HepG2 (cell line): Measurements from ENCODE around the gene OSBPL5.
"Not testable (repeated sequence)": the region's sequence is repeated elsewhere in the genome, so short reads cannot be mapped to it uniquely, and the experiment has no call there.

Source experiments
- FIP1L1 ChIP-seq: fragments of 200-400 bp; formaldehyde crosslinking; IDR thresholded peaks from 2 replicates; pipeline ENCODE4 v1.6.1; 2018; ENCODE audit warnings: low read depth, mild to moderate bottlenecking, low read length, moderate library complexity, borderline replicate concordance; ENCODE audit not compliant: insufficient read depth
- GTF2F1 ChIP-seq: fragments of 150-350 bp; IDR thresholded peaks from 2 replicates; pipeline ENCODE4 v1.6.1; 2014; ENCODE audit warnings: low read length
- NR2F1 ChIP-seq, 2 experiments: fragments of 450-650 bp in 1 of 2; formaldehyde crosslinking in 1 of 2; IDR thresholded peaks; 2 replicates each; pipeline versions ENCODE4 v1.5.0 to v1.6.1; 2016 to 2020; ENCODE audit warnings: mild to moderate bottlenecking in 1 of 2, missing compliant biosample characterization in 1 of 2, missing genetic modification reagents in 1 of 2, moderate library complexity in 1 of 2
- PHF8 ChIP-seq: sonication (generic); formaldehyde crosslinking; IDR thresholded peaks from 2 replicates; pipeline ENCODE4 v1.5.0; 2020; ENCODE audit warnings: missing genetic modification reagents
- TBP ChIP-seq: sonication (generic); formaldehyde crosslinking; IDR thresholded peaks from 2 replicates; pipeline ENCODE4 v1.5.0; 2020; ENCODE audit warnings: missing genetic modification reagents
- ZNF614 ChIP-seq: IDR thresholded peaks from 2 replicates; pipeline ENCODE4 v1.6.1; 2018; ENCODE audit warnings: missing biosample characterization, missing genetic modification reagents, inconsistent platforms, borderline replicate concordance
- TF ChIP-seq, protein P1 (sequence below): sonication (generic); formaldehyde crosslinking; IDR thresholded peaks from 2 replicates; pipeline ENCODE4 v1.8.1; 2023; ENCODE audit warnings: mild to moderate bottlenecking, inconsistent platforms, moderate library complexity, missing genetic modification reagents, borderline replicate concordance

DNA sequence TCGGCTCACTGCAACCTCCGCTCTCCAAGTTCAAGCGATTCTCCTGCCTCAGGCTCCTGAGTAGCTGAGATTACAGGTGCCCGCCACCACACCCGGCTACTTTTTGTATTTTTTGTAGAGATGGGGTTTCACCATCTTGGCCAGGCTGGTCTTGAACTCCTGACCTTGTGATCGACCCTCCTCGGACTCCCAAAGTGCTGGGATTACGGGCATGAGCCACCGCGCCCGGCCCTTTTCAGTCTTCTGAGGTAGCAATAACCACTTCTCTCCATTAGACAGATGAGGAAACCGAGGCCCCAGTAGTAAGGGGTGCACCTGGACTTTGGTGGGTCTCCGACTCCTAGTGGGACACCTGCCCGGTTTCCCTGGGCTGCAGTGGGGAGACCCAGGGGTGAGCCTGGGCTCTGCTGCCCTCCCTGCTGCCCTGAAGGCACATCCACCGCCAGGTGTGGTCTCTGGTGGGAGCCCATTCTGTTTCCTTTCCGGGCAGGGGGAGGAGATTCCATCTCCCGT is 3.7 kb upstream of the OSBPL5 start:
- TF ChIP-seq PHF8; GTF2F1; NR2F1 (CRISPR knock-in tag; IDR thresholded peaks at IDR 0.05); FIP1L1; ZNF614 (CRISPR knock-in tag); TBP: not testable (repeated sequence)
- TF ChIP-seq, protein P1, sequence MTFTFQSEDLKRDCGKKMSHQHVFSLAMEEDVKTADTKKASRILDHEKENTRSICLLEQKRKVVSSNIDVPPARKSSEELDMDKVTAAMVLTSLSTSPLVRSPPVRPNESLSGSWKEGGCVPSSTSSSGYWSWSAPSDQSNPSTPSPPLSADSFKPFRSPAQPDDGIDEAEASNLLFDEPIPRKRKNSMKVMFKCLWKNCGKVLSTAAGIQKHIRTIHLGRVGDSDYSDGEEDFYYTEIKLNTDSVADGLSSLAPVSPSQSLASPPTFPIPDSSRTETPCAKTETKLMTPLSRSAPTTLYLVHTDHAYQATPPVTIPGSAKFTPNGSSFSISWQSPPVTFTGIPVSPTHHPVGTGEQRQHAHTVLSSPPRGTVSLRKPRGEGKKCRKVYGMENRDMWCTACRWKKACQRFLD (CRISPR knock-in tag): not testable (repeated sequence)
